ENCODE data around the gene NT5C3A.

DNA sequence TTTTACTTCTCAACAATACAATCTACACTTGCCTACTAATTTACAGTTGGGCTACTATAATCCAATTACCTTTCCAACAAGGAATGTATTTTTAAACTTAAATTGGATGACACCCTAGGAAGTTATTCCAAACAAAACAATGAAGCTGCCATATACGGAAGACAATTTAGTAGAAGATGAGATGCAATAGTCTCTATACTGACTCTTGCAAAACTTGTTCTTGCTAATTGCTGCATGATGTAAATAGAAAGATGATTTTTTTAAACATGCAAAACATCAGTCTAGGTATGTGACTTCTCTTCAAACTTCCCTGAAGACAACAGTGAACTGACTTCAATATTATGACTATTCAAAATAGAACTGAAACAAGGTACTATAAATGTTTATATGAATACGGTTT, 17.6 kb downstream of the NT5C3A start:
- TF ChIP-seq, protein P1, sequence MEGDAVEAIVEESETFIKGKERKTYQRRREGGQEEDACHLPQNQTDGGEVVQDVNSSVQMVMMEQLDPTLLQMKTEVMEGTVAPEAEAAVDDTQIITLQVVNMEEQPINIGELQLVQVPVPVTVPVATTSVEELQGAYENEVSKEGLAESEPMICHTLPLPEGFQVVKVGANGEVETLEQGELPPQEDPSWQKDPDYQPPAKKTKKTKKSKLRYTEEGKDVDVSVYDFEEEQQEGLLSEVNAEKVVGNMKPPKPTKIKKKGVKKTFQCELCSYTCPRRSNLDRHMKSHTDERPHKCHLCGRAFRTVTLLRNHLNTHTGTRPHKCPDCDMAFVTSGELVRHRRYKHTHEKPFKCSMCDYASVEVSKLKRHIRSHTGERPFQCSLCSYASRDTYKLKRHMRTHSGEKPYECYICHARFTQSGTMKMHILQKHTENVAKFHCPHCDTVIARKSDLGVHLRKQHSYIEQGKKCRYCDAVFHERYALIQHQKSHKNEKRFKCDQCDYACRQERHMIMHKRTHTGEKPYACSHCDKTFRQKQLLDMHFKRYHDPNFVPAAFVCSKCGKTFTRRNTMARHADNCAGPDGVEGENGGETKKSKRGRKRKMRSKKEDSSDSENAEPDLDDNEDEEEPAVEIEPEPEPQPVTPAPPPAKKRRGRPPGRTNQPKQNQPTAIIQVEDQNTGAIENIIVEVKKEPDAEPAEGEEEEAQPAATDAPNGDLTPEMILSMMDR (conservative IDR thresholded peaks at IDR 0.05; ENCODE audit: low read depth in 2 of 2) = no peak
- no peak for TF ChIP-seq EZH2phosphoT487 (IDR thresholded peaks at IDR 0.05; ENCODE audit: unreplicated experiment)
- TF ChIP-seq NANOG (IDR thresholded peaks at IDR 0.05; ENCODE audit: borderline replicate concordance) = no peak

All from GM23338 (cell line).